Measurements from ENCODE around the gene INSL3. TPM values are rescaled to one million over a fixed set of nuclear protein-coding genes. Genes with fewer than 3 reads are reported as not detected.
A peak's percentile ranks its signal among the peaks of the same experiment; 100 is the strongest.

Gene INSL3
- total and polyA plus RNA-seq, 2 donors (not counting 1 experiment from before 2014, with no cell fraction given) = 3.4 to 3.6 TPM

- peaks cover 16% of the 10 kb centered on the region for H3K4me1 Mint-ChIP-seq
Observed at GRCh38 chr19:17803264-17803896, 17.9 kb downstream of the INSL3 start.

More at GRCh38 chr19:17803264-17803896, 17.9 kb downstream of the INSL3 start:
- Mint-ChIP-seq H3K27ac (peak overlapping the region; percentile 59), H3K27me3 (peaks cover 9% of the 10 kb centered on the region), H3K9me3 (ENCODE audit: insufficient read depth) (no peaks in the 10 kb centered on the region), H3K4me3 (peak overlapping the region; percentile 69)
- Histone ChIP-seq H3K79me2 (ENCODE audit: control insufficient read depth, insufficient read depth, low read length) (no peaks in the 10 kb centered on the region), H3K27ac (ENCODE audit: low read length in 2 of 2) (no peak overlapping the region), H3K36me3 (replicated peaks in 1 of 2; ENCODE audit: control extremely low read depth in 1 of 2, control insufficient read depth in 1 of 2, extremely low read depth in 1 of 2, insufficient read depth in 2 of 2, low read length in 1 of 2) (no peaks in the 10 kb centered on the region), H3K9ac (ENCODE audit: low read length) (no peak overlapping the region), H3K4me2 (replicated peaks; ENCODE audit: low read depth, low read length, poor library complexity, severe bottlenecking) (peak overlapping the region; percentile 64), H2AFZ (ENCODE audit: insufficient read depth, low read depth, low read length, poor library complexity, severe bottlenecking) (peak overlapping the region; percentile 62), H3K9me3 (ENCODE audit: control extremely low read depth in 1 of 3, control insufficient read depth in 2 of 3, insufficient read depth in 1 of 3, low read length in 2 of 3) (peaks cover 0 to 6% (median 0%) of the 10 kb centered on the region in 3 donors), H3K4me1 (ENCODE audit: control insufficient read depth in 2 of 2, insufficient read depth in 2 of 2, low read length in 2 of 2) (peaks cover 8 to 24% of the 10 kb centered on the region in 2 donors), H3K4me3 (ENCODE audit: control extremely low read depth in 1 of 5, extremely low read depth in 1 of 5, insufficient read depth in 1 of 5, low read depth in 2 of 5, low read length in 4 of 5) (no peak overlapping the region), H4K20me1 (ENCODE audit: control insufficient read depth, insufficient read depth, low read length, poor library complexity, severe bottlenecking) (no peaks in the 10 kb centered on the region), H3K27me3 (replicated peaks in 1 of 4; ENCODE audit: control extremely low read depth in 1 of 4, control insufficient read depth in 3 of 4, insufficient read depth in 4 of 4, low read length in 3 of 4) (peaks cover 0 to 14% (median 1%) of the 10 kb centered on the region in 4 experiments)
- TF ChIP-seq EZH2 (IDR thresholded peaks at IDR 0.05; ENCODE audit: borderline replicate concordance, insufficient read depth, low read depth, low read length, poor library complexity, severe bottlenecking) (no peak), CTCF (IDR thresholded peaks at IDR 0.05) (no peak)
- POLR2A ChIA-PET = interaction anchor here (0.7 kb wide), 2 partner anchors 21 to 49 kb away, joined by 3 to 5 read pairs; no protein-coding TSS in a partner anchor
- intact Hi-C loops (cut with micrococcal nuclease) = no loop called here
- WGBS (ENCODE audit: insufficient coverage) = 7% methylated on average over 13 of the region's 14 CpGs
- DNase-seq (peak; percentile 57), ATAC-seq (ENCODE audit: low read depth) (peak; percentile 41)
- CTCF ChIA-PET = interaction anchor here (0.6 to 1.4 kb wide), 4 partner anchors 9 to 697 kb away, joined by 3 to 4 read pairs (median 3); partner anchors contain the start of gene B3GNT3
